ENCODE data around the gene KCNH8. TPM values are rescaled to one million over a fixed set of nuclear protein-coding genes. Genes with fewer than 3 reads are reported as not detected.

Gene KCNH8
- total RNA-seq, 1 experiment from 2014 or later, result 0.26 TPM

Small RNA genes lying within 50 kb of the gene (small RNA-seq; reads per million reads assigned to genes)
- gene MIR4791, result 0 reads per million in 2 experiments
